Endothelial cell of umbilical vein (primary cell): ENCODE data around the gene REPS2. TPM values are rescaled to one million over a fixed set of nuclear protein-coding genes. Genes with fewer than 3 reads are reported as not detected.

Source experiments
- BruUV-seq: library from RNA; stranded (reverse); fragments of 400-500 nt; replicated peaks from 2 replicates; lab custom pipeline; 2021; lab: Mats Ljungman, UMichigan
- CTCF ChIA-PET: fragments of 300-600, 350-600 bp; sonication (Branson Sonifier 250); formaldehyde crosslinking; loops from one replicate; lab custom pipeline; 2021; ENCODE audit warnings: antibody characterized with exemption, inconsistent platforms; lab: Charles Lee
- POLR2A ChIA-PET: fragments of 300-600, 350-600 bp; sonication (Branson Sonifier 250); formaldehyde crosslinking; loops from one replicate; lab custom pipeline; 2021; ENCODE audit warnings: antibody characterized with exemption, inconsistent platforms; lab: Charles Lee
- DNase-seq: peaks from one replicate; pipeline ENCODE4 v3.0.0-alpha.2; 2011; ENCODE audit warnings: low read depth, low spot score
- FAIRE-seq: peaks from 2 replicates; lab custom pipeline; 2011; peaks lifted over from hg19 to GRCh38; lab: Jason Lieb, UNC
- H2AFZ ChIP-seq: 2 replicates; pipeline ENCODE4 v1.6.0; 2012; ENCODE audit warnings: low read depth, low read length, control low read depth, inconsistent platforms
- H3K27ac ChIP-seq: 2 replicates; pipeline ENCODE4 v1.5.1; 2011; ENCODE audit warnings: low read depth, mild to moderate bottlenecking, control low read depth, low read length, moderate library complexity; ENCODE audit not compliant: insufficient read depth
- H3K27me3 ChIP-seq, 2 experiments: 2 replicates each; pipeline versions ENCODE4 v1.6.0 to v1.6.1; 2011; ENCODE audit warnings: low read length in 2 of 2, mixed read lengths in 1 of 2; ENCODE audit not compliant: control insufficient read depth in 2 of 2, insufficient read depth in 2 of 2
- H3K36me3 ChIP-seq, 2 experiments: 2 replicates in 1 of 2; 3 replicates in 1 of 2; pipeline ENCODE4 v1.5.1; 2011; ENCODE audit warnings: low read length in 2 of 2, mild to moderate bottlenecking in 1 of 2, moderate library complexity in 1 of 2; ENCODE audit not compliant: control insufficient read depth in 2 of 2, insufficient read depth in 2 of 2; ENCODE audit errors: extremely low read depth in 1 of 2
- H3K4me1 ChIP-seq: 3 replicates; pipeline ENCODE4 v1.5.1; 2011; ENCODE audit warnings: mild to moderate bottlenecking, low read length; ENCODE audit not compliant: control insufficient read depth, insufficient read depth; ENCODE audit errors: extremely low read depth
- H3K4me2 ChIP-seq: 2 replicates; pipeline ENCODE4 v1.6.1; 2011; ENCODE audit warnings: low read length, control low read depth, mixed read lengths; ENCODE audit not compliant: insufficient read depth
- H3K4me3 ChIP-seq, 3 experiments: fragments of 200-600 bp in 1 of 3; sonication (generic), shearing (Covaris generic) in 1 of 3; replicated peaks in 1 of 3; 2 replicates each; pipeline ENCODE4 v1.5.1; 2011 to 2016; ENCODE audit warnings: control low read depth in 3 of 3, low read length in 3 of 3, mild to moderate bottlenecking in 2 of 3, inconsistent platforms in 1 of 3, low read depth in 1 of 3, moderate library complexity in 1 of 3; ENCODE audit not compliant: insufficient read depth in 1 of 3
- H3K79me2 ChIP-seq: 2 replicates; pipeline ENCODE4 v1.6.0; 2012; ENCODE audit warnings: low read length, inconsistent platforms; ENCODE audit not compliant: control insufficient read depth, insufficient read depth
- H3K9ac ChIP-seq: replicated peaks from 2 replicates; pipeline ENCODE3; 2011; ENCODE audit warnings: low read length, control low read depth; ENCODE audit not compliant: insufficient read depth; ENCODE audit errors: extremely low read depth
- H3K9me1 ChIP-seq: replicated peaks from 3 replicates; pipeline ENCODE4 v1.6.0; 2011; ENCODE audit warnings: mild to moderate bottlenecking, low read length; ENCODE audit not compliant: control insufficient read depth, insufficient read depth; ENCODE audit errors: extremely low read depth
- H3K9me3 ChIP-seq: replicated peaks from 2 replicates; pipeline ENCODE4 v1.5.1; 2012; ENCODE audit warnings: low read length, inconsistent platforms; ENCODE audit not compliant: control insufficient read depth, insufficient read depth
- H4K20me1 ChIP-seq: replicated peaks from 2 replicates; pipeline ENCODE3; 2011; ENCODE audit warnings: mild to moderate bottlenecking, low read length; ENCODE audit not compliant: control insufficient read depth, insufficient read depth; ENCODE audit errors: extremely low read depth
- EZH2 ChIP-seq: IDR thresholded peaks from 2 replicates; pipeline ENCODE4 v1.6.1; 2012; ENCODE audit warnings: borderline replicate concordance, low read depth, mild to moderate bottlenecking, moderate library complexity, low read length, inconsistent platforms; ENCODE audit not compliant: severe bottlenecking
- FOS ChIP-seq: IDR thresholded peaks from 2 replicates; pipeline ENCODE4 v1.6.1; 2011; ENCODE audit warnings: mild to moderate bottlenecking, low read length, moderate library complexity, borderline replicate concordance; ENCODE audit not compliant: insufficient read depth
- GATA2 ChIP-seq: IDR thresholded peaks from 2 replicates; pipeline ENCODE4 v1.7.0; 2011; ENCODE audit warnings: low read depth, mild to moderate bottlenecking, moderate library complexity, mixed read lengths, low read length; ENCODE audit not compliant: insufficient read length, insufficient read depth
- JUN ChIP-seq: IDR thresholded peaks from 2 replicates; pipeline ENCODE4 v1.6.1; 2011; ENCODE audit warnings: borderline replicate concordance, low read depth; ENCODE audit not compliant: insufficient read length, insufficient read depth
- MYC ChIP-seq: IDR thresholded peaks from one replicate; pipeline ENCODE4 v1.6.1; 2011; ENCODE audit warnings: mild to moderate bottlenecking, low read depth, low read length
- POLR2A ChIP-seq: IDR thresholded peaks from 2 replicates; pipeline ENCODE4 v1.6.1; 2012; ENCODE audit warnings: low read depth, mild to moderate bottlenecking, control low read depth, low read length
- POLR2AphosphoS5 ChIP-seq: IDR thresholded peaks from 2 replicates; pipeline ENCODE4 v1.6.1; 2012; ENCODE audit warnings: low read depth, mild to moderate bottlenecking, control low read depth, low read length, moderate library complexity; ENCODE audit not compliant: insufficient read depth
- dilution Hi-C: fragments of 300-500 bp; cut with MboI; formaldehyde crosslinking; loops from one replicate; pipeline ENCODE4 v1.15.0; 2019; ENCODE audit warnings: low sequenced_read_pairs; ENCODE audit not compliant: extremely low pct_ligation_motif_present
- intact Hi-C: fragments of 100-400 bp; cut with micrococcal nuclease; formaldehyde crosslinking; loops from one replicate; pipeline ENCODE4 v1.10.0; 2022
- polyA plus RNA-seq, 4 experiments: library from polyadenylated mRNA; depleted of rRNA in 3 of 4; stranded (reverse) in 3 of 4; unstranded in 1 of 4; fragments of >200 nt; gene quantifications; 2 replicates each; pipeline versions ENCODE4 v1.2.1 to v1.2.3, GENCODE V29; 2011 to 2012; ENCODE audit warnings: missing spikeins in 1 of 4
- total RNA-seq: library from RNA; stranded (reverse); gene quantifications from 2 replicates; pipeline ENCODE4 v1.2.3, GENCODE V29; 2021
- TF ChIP-seq, protein P1 (sequence below), 2 donors: IDR thresholded peaks; 1 replicate in 1 of 2; 2 replicates in 1 of 2; pipeline ENCODE4 v1.5.1; 2011; ENCODE audit warnings: low read length in 2 of 2, mild to moderate bottlenecking in 2 of 2, moderate library complexity in 2 of 2, control low read depth in 1 of 2, inconsistent platforms in 1 of 2, low read depth in 1 of 2; ENCODE audit not compliant: insufficient read depth in 1 of 2; ENCODE audit errors: extremely low read depth in 1 of 2
- TF ChIP-seq, protein P2 (sequence below): IDR thresholded peaks from 2 replicates; pipeline ENCODE4 v1.6.1; 2011; ENCODE audit not compliant: insufficient read depth, insufficient read length

The REPS2 gene
- total and polyA plus RNA-seq, 2 donors (not counting 3 experiments of a cell fraction or from before 2014, with no cell fraction given): 0.91 to 2.6 TPM

DNA sequence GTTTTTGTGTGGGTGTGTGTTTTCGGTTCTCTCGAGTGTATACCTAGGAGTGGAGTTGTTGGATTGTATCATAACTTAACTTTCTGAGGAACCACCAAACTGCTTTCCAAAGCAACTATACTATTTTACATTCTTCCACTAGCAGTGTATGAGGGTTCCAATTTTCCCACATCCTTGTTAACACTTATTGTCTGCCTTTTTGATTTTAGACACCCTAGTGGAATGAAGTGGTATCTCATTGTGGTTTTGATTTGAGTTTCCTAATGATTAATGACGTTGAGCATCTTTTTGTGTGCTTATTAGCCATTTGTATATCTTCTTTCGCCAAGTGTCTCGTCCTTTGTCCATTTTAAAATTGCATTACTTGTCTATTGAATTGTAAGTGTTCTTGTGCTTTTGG lies 118.6 kb downstream of the REPS2 start:
- dilution Hi-C loops: no loop called here
- CTCF ChIA-PET: no interaction called here
- H4K20me1 ChIP-seq: no peaks in the 10 kb centered on the region

More for the DNA sequence above, 118.6 kb downstream of the REPS2 start:
- BruUV-seq: no TSS peak
- POLR2A ChIA-PET: no interaction called here
- no peak overlapping the region for H3K27ac ChIP-seq
- no peak for TF ChIP-seq POLR2A
- TF ChIP-seq POLR2AphosphoS5: no peak
- TF ChIP-seq, protein P1, sequence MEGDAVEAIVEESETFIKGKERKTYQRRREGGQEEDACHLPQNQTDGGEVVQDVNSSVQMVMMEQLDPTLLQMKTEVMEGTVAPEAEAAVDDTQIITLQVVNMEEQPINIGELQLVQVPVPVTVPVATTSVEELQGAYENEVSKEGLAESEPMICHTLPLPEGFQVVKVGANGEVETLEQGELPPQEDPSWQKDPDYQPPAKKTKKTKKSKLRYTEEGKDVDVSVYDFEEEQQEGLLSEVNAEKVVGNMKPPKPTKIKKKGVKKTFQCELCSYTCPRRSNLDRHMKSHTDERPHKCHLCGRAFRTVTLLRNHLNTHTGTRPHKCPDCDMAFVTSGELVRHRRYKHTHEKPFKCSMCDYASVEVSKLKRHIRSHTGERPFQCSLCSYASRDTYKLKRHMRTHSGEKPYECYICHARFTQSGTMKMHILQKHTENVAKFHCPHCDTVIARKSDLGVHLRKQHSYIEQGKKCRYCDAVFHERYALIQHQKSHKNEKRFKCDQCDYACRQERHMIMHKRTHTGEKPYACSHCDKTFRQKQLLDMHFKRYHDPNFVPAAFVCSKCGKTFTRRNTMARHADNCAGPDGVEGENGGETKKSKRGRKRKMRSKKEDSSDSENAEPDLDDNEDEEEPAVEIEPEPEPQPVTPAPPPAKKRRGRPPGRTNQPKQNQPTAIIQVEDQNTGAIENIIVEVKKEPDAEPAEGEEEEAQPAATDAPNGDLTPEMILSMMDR (IDR thresholded peaks at IDR 0.05; ENCODE audit: extremely low read depth in 1 of 2, insufficient read depth in 1 of 2, low read depth in 1 of 2, low read length in 2 of 2): no peak
- no peak for TF ChIP-seq EZH2
- no peak for TF ChIP-seq FOS
- no peak for TF ChIP-seq JUN
- TF ChIP-seq GATA2: no peak
- no peak for TF ChIP-seq MYC
- TF ChIP-seq, protein P2, sequence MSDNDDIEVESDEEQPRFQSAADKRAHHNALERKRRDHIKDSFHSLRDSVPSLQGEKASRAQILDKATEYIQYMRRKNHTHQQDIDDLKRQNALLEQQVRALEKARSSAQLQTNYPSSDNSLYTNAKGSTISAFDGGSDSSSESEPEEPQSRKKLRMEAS: no peak
- no peak overlapping the region for H3K4me3 ChIP-seq
- no peak overlapping the region for H3K9ac ChIP-seq
- no peaks in the 10 kb centered on the region for H3K36me3 ChIP-seq
- intact Hi-C loops: no loop called here
- H2AFZ ChIP-seq: no peak overlapping the region
- H3K27me3 ChIP-seq: no peaks in the 10 kb centered on the region
- DNase-seq (no peak), FAIRE-seq (no peak)
- no peaks in the 10 kb centered on the region for H3K9me1 ChIP-seq
- no peaks in the 10 kb centered on the region for H3K79me2 ChIP-seq
- no peak overlapping the region for H3K4me2 ChIP-seq
- no peaks in the 10 kb centered on the region for H3K9me3 ChIP-seq
- no peaks in the 10 kb centered on the region for H3K4me1 ChIP-seq
